Midbrain (tissue), 1 donor: ENCODE data around the gene PIGV.
"Not testable (repeated sequence)": the region's sequence is repeated elsewhere in the genome, so short reads cannot be mapped to it uniquely, and the experiment has no call there.

Source experiments
- DNase-seq: peaks from one replicate; lab custom pipeline; 2025; lab: John Stamatoyannopoulos, UW

The PIGV gene

GRCh38 chr1:26833432-26834405 is 46.0 kb downstream of the PIGV start:
- DNase-seq = no peak

- DNase-seq = not testable (repeated sequence)
Observed at GRCh38 chr1:26837665-26838064, 49.9 kb downstream of the PIGV start.

GRCh38 chr1:26838474-26839338 is 51.0 kb downstream of the PIGV start:
- no peak for DNase-seq

- no peak for DNase-seq
Observed at GRCh38 chr1:26839339-26839722, 51.6 kb downstream of the PIGV start.

- no peak for DNase-seq
Observed at GRCh38 chr1:26839779-26840178, 52.0 kb downstream of the PIGV start.

- DNase-seq = no peak
Observed at GRCh38 chr1:26844424-26845196, 56.9 kb downstream of the PIGV start.

- not testable (repeated sequence) for DNase-seq
Observed at GRCh38 chr1:26847826-26848225, 60.1 kb downstream of the PIGV start.
